DOHH2 (cell line): ENCODE measurements around the gene FDXR.

Experiments
- H3F3A ChIP-seq: fragments of 200-600 bp; sonication (generic), shearing (Covaris generic); 2 replicates; pipeline ENCODE4 v1.6.0; 2016; ENCODE audit warnings: antibody characterized with exemption, mild to moderate bottlenecking; ENCODE audit not compliant: control insufficient read depth, insufficient read depth
- H3K27ac ChIP-seq: fragments of 200-600 bp; sonication (generic); 2 replicates; pipeline ENCODE4 v1.5.1; 2014; ENCODE audit warnings: low read depth, mild to moderate bottlenecking, low read length, moderate library complexity
- H3K27me3 ChIP-seq: fragments of 200-600 bp; sonication (generic); 2 replicates; pipeline ENCODE4 v1.6.1; 2014; ENCODE audit warnings: mild to moderate bottlenecking, low read length, mixed read lengths; ENCODE audit not compliant: control insufficient read depth
- H3K36me3 ChIP-seq: fragments of 200-600 bp; sonication (generic); 2 replicates; pipeline ENCODE4 v1.6.1; 2014; ENCODE audit warnings: mild to moderate bottlenecking, low read length, moderate library complexity, mixed read lengths; ENCODE audit not compliant: control insufficient read depth
- H3K4me1 ChIP-seq: fragments of 200-600 bp; sonication (generic); 2 replicates; pipeline ENCODE4 v1.6.1; 2014; ENCODE audit warnings: mild to moderate bottlenecking, low read length, mixed read lengths; ENCODE audit not compliant: control insufficient read depth
- H3K4me2 ChIP-seq: fragments of 200-600 bp; sonication (generic); 2 replicates; pipeline ENCODE4 v1.6.0; 2014; ENCODE audit warnings: mild to moderate bottlenecking, low read length, moderate library complexity
- H3K4me3 ChIP-seq: fragments of 200-600 bp; sonication (generic); 2 replicates; pipeline ENCODE4 v1.5.1; 2014; ENCODE audit warnings: mild to moderate bottlenecking, low read length, mixed read lengths
- H3K79me2 ChIP-seq: fragments of 200-600 bp; sonication (generic); 2 replicates; pipeline ENCODE4 v1.6.1; 2014; ENCODE audit warnings: mild to moderate bottlenecking, low read length, mixed read lengths; ENCODE audit not compliant: control insufficient read depth
- H3K9me2 ChIP-seq: fragments of 200-600 bp; sonication (generic); replicated peaks from 2 replicates; pipeline ENCODE4 v1.6.1; 2014; ENCODE audit warnings: mild to moderate bottlenecking, low read length, mixed read lengths; ENCODE audit not compliant: control insufficient read depth
- H3K9me3 ChIP-seq: fragments of 200-600 bp; sonication (generic); 2 replicates; pipeline ENCODE4 v1.6.1; 2014; ENCODE audit warnings: antibody characterized with exemption, low read length, mixed read lengths; ENCODE audit not compliant: control insufficient read depth, insufficient read depth
- H4K20me1 ChIP-seq: fragments of 200-600 bp; sonication (generic); 2 replicates; pipeline ENCODE4 v1.6.0; 2014; ENCODE audit warnings: low read depth, mild to moderate bottlenecking, antibody characterized with exemption, low read length, moderate library complexity; ENCODE audit not compliant: control insufficient read depth, insufficient read depth
- CTCF ChIP-seq: fragments of 200-600 bp; sonication (generic); IDR thresholded peaks from one replicate; pipeline ENCODE4 v1.5.1; 2014; ENCODE audit warnings: antibody characterized with exemption, mild to moderate bottlenecking, low read depth, low read length; ENCODE audit not compliant: poor library complexity, severe bottlenecking
- EZH2phosphoT487 ChIP-seq: fragments of 200-600 bp; sonication (generic); IDR thresholded peaks from 2 replicates; pipeline ENCODE4 v1.6.1; 2017; ENCODE audit warnings: borderline replicate concordance, mild to moderate bottlenecking, antibody characterized with exemption, low read length, moderate library complexity, mixed read lengths

The FDXR gene

DNA sequence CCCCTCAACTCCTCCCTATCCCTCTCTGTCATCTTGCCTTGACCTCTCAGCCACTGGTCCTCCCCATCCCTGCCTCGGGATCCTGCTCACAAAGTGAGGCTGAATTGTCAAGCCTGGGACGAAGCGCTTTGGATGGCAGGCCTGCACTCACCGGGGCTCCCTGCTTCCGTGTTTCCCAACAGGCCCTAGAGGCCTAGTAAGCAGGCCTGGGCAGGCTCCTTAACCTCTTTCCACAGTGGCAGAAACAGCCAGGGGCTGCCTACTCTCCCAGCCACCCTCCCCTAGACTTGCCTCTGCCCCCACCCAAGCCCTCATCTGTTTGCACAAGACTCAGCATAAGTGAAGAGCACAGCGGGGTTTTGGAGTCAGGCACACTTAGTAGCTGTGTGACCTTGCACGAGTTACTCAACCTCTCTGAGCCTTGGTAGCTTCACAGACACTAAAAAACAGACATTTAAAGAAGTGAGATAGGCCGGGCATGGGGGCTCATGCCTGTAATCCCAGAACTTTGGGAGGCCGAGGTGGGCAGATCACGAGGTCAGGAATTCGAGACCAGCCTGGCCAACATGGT, 25.7 kb upstream of the FDXR start:
- Histone ChIP-seq H3F3A (no peaks in the 10 kb centered on the region), H3K9me3 (no peaks in the 10 kb centered on the region), H3K27ac (no peak overlapping the region), H3K4me3 (no peak overlapping the region), H3K27me3 (peaks cover 4% of the 10 kb centered on the region; the same call in 1 of the 2 replicates), H4K20me1 (no peaks in the 10 kb centered on the region), H3K79me2 (no peaks in the 10 kb centered on the region), H3K4me2 (no peak overlapping the region), H3K9me2 (no peaks in the 10 kb centered on the region), H3K4me1 (no peaks in the 10 kb centered on the region), H3K36me3 (no peaks in the 10 kb centered on the region)
- TF ChIP-seq CTCF (no peak), EZH2phosphoT487 (no peak)

- no peaks in the 10 kb centered on the region for H3F3A ChIP-seq
- TF ChIP-seq CTCF (no peak), EZH2phosphoT487 (no peak)
- no peak overlapping the region for H3K27ac ChIP-seq
- H4K20me1 ChIP-seq, result no peaks in the 10 kb centered on the region
- H3K4me2 ChIP-seq, result no peak overlapping the region
- H3K9me3 ChIP-seq, result no peaks in the 10 kb centered on the region
- H3K27me3 ChIP-seq, result no peaks in the 10 kb centered on the region
- H3K4me1 ChIP-seq, result no peaks in the 10 kb centered on the region
- H3K4me3 ChIP-seq, result no peak overlapping the region
- H3K36me3 ChIP-seq, result no peaks in the 10 kb centered on the region
- H3K9me2 ChIP-seq, result no peaks in the 10 kb centered on the region
- no peaks in the 10 kb centered on the region for H3K79me2 ChIP-seq
Measured at GRCh38 chr17:74893936-74894671, 21.3 kb upstream of the FDXR start.

DNA sequence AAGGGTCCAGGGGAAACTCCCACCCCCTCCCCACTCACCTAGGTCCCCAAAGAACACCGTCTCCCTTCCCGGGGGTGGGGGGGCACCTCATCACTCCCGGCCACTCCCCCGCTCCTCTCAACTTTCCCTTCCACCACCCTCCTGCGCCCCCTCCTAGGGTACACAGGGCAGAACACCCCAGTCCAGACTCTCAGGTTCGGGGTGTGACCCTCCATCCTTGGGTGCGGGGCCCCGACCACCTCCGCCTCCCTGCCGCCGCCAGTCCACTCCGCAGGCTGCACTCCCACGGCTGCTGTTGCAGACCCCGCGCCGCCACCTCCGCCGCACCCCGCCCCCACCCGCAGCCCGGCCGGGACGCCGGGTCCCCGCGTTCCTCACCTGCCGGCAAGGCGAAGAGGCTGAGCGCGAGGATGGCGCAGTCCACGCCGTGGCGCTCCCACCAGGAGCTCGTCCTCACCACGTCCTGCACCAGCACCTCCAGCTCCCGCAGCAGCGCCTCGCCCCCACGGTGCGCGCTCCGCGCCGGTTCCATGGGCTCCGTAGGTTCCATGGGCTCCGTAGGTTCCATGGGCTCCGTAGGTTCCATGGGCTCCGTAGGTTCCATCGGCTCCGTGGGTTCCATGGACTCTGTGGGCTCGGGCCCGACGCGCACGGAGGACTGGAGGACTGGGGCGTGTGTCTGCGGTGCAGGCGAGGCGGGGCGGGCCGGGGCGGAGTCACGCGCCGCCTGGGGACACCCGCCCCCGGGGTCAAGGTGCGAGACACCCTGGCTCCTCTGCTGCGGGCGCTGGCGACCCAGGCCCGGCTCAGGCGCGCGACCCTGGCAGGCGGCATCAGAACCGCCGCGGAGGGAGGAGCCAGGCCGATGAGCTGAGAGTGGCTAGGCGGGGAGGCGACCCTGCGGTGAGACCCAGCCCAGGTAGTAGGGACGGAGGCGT, 20.4 kb upstream of the FDXR start, which contains the start of gene FADS6:
Gene FADS6, minus strand, starts transcription at position 660 of the 938 bp plus-strand sequence. Its CDS starts 38 bp downstream, at position 622.
- H3K4me3 ChIP-seq, result no peak within 1 kb of the TSS
- H4K20me1 ChIP-seq, result no peaks in the 10 kb centered on the region
- no peaks in the 10 kb centered on the region for H3K9me3 ChIP-seq
- H3K4me2 ChIP-seq, result no peak within 1 kb of the TSS
- TF ChIP-seq EZH2phosphoT487, result no peak
- no peak for TF ChIP-seq CTCF
- no peak within 1 kb of the TSS for H3K27ac ChIP-seq
- H3F3A ChIP-seq, result no peaks in the 10 kb centered on the region
- no peaks in the 10 kb centered on the region for H3K36me3 ChIP-seq
- no peaks in the 10 kb centered on the region for H3K9me2 ChIP-seq
- no peaks in the 10 kb centered on the region for H3K79me2 ChIP-seq
- no peaks in the 10 kb centered on the region for H3K27me3 ChIP-seq
- no peaks in the 10 kb centered on the region for H3K4me1 ChIP-seq
